HepG2 (cell line): ENCODE results near the gene OR6X1. TPM values are rescaled to one million over a fixed set of nuclear protein-coding genes. Genes with fewer than 3 reads are reported as not detected.

ENCODE experiments used
- ATAC-seq: fragments of 200-7000 bp; cut with Tn5 transposase; 3 replicates; pipeline ENCODE4 v1.9.1; 2020; ENCODE audit warnings: mild to moderate bottlenecking, moderate library complexity
- BruUV-seq: library from RNA; stranded (reverse); fragments of 400-500 nt; replicated peaks from 2 replicates; lab custom pipeline; 2021; lab: Mats Ljungman, UMichigan
- CTCF ChIA-PET: fragments of 300-600 bp; formaldehyde crosslinking; extraction: SDS; loops from one replicate; lab custom pipeline; 2021; ENCODE audit warnings: low total read pairs, inconsistent platforms, low intra/inter-chr PET ratio; lab: Yijun Ruan, JAX
- POLR2A ChIA-PET: fragments of 350-600 bp; sonication (Branson Sonifier 250); formaldehyde crosslinking; loops from one replicate; lab custom pipeline; 2020; ENCODE audit warnings: antibody characterized with exemption, inconsistent platforms; lab: Yijun Ruan, JAX
- DNase-seq: peaks from one replicate; pipeline ENCODE4 v3.0.0-alpha.2; 2015; ENCODE audit warnings: low spot score
- FAIRE-seq: peaks from 3 replicates; lab custom pipeline; 2011; peaks lifted over from hg19 to GRCh38; lab: Jason Lieb, UNC
- H2AFZ ChIP-seq: one replicate; pipeline ENCODE4 v1.6.1; 2011; ENCODE audit warnings: low read length, inconsistent platforms
- H3K27ac ChIP-seq: fragments of 300-600 bp; 3 replicates; pipeline ENCODE4 v1.8.0; 2011; ENCODE audit warnings: mixed run types, mild to moderate bottlenecking, mixed read lengths, low read length, inconsistent platforms; ENCODE audit not compliant: insufficient read depth; ENCODE audit errors: extremely low read length
- H3K27me3 ChIP-seq, 2 experiments: fragments of 200-600 bp in 1 of 2; 2 replicates in 1 of 2; 3 replicates in 1 of 2; pipeline versions ENCODE4 v1.6.0 to v1.8.0; 2011; ENCODE audit warnings: low read length in 2 of 2, mild to moderate bottlenecking in 2 of 2, moderate library complexity in 2 of 2, inconsistent platforms in 1 of 2; ENCODE audit not compliant: insufficient read depth in 2 of 2, control insufficient read depth in 1 of 2
- H3K36me3 ChIP-seq, 2 experiments: fragments of 200-600 bp in 1 of 2; replicated peaks in 1 of 2; 2 replicates in 1 of 2; 3 replicates in 1 of 2; pipeline versions ENCODE4 v1.5.1 to v1.8.0; 2011; ENCODE audit warnings: low read length in 2 of 2, inconsistent platforms in 1 of 2; ENCODE audit not compliant: insufficient read depth in 2 of 2, control insufficient read depth in 1 of 2
- H3K4me1 ChIP-seq: 2 replicates; pipeline ENCODE4 v1.5.1; 2012; ENCODE audit warnings: low read length, inconsistent platforms; ENCODE audit not compliant: insufficient read depth
- H3K4me2 ChIP-seq: 2 replicates; pipeline ENCODE4 v1.6.0; 2011; ENCODE audit warnings: low read depth, low read length, inconsistent platforms
- H3K4me3 ChIP-seq, 3 experiments: fragments of 200-600 bp in 1 of 3; sonication (generic), shearing (Covaris generic) in 1 of 3; replicated peaks in 1 of 3; 2 replicates each; pipeline ENCODE4 v1.5.1; 2011 to 2016; ENCODE audit warnings: low read length in 3 of 3, inconsistent platforms in 2 of 3, low read depth in 2 of 3, mild to moderate bottlenecking in 2 of 3, control low read depth in 1 of 3, mixed read lengths in 1 of 3; ENCODE audit not compliant: insufficient read depth in 1 of 3
- H3K79me2 ChIP-seq: one replicate; pipeline ENCODE4 v1.6.1; 2011; ENCODE audit warnings: low read length, inconsistent platforms; ENCODE audit not compliant: insufficient read depth
- H3K9ac ChIP-seq: 2 replicates; pipeline ENCODE4 v1.6.0; 2011; ENCODE audit warnings: mild to moderate bottlenecking, low read depth, low read length, inconsistent platforms; ENCODE audit not compliant: insufficient read depth
- H3K9me3 ChIP-seq: 2 replicates; pipeline ENCODE4 v1.5.1; 2012; ENCODE audit warnings: mild to moderate bottlenecking, low read length
- H4K20me1 ChIP-seq: 2 replicates; pipeline ENCODE4 v1.6.0; 2011; ENCODE audit warnings: inconsistent platforms, mild to moderate bottlenecking, low read length, moderate library complexity; ENCODE audit not compliant: insufficient read depth
- ARNT2 ChIP-seq: sonication (generic); formaldehyde crosslinking; IDR thresholded peaks from 2 replicates; pipeline ENCODE4 v1.8.0; 2022; ENCODE audit warnings: mild to moderate bottlenecking, low read depth, missing genetic modification reagents, moderate library complexity
- BCLAF1 ChIP-seq: fragments of 450-650 bp; IDR thresholded peaks from 2 replicates; pipeline ENCODE4 v1.6.1; 2017; ENCODE audit warnings: mild to moderate bottlenecking
- KDM2A ChIP-seq: sonication (generic); formaldehyde crosslinking; IDR thresholded peaks from 2 replicates; pipeline ENCODE4 v1.4.0; 2020; ENCODE audit warnings: low read depth, missing genetic modification reagents, borderline replicate concordance
- PAF1 ChIP-seq: IDR thresholded peaks from 2 replicates; pipeline ENCODE4 v1.6.1; 2016; ENCODE audit warnings: missing genetic modification reagents, missing compliant biosample characterization
- PATZ1 ChIP-seq: sonication (generic); formaldehyde crosslinking; IDR thresholded peaks from 2 replicates; pipeline ENCODE4 v1.4.0; 2020; ENCODE audit warnings: missing genetic modification reagents
- SMAD3 ChIP-seq: sonication (generic); formaldehyde crosslinking; IDR thresholded peaks from 2 replicates; pipeline ENCODE4 v1.4.0; 2020; ENCODE audit warnings: missing genetic modification reagents
- SRSF1 ChIP-seq: fragments of 200-400 bp; formaldehyde crosslinking; optimal IDR thresholded peaks from 2 replicates; pipeline ENCODE3; 2017; ENCODE audit warnings: mild to moderate bottlenecking, low read depth, low read length, moderate library complexity
- TEAD3 ChIP-seq: optimal IDR thresholded peaks from 2 replicates; pipeline ENCODE3; 2016; ENCODE audit warnings: borderline replicate concordance
- USF2 ChIP-seq, 2 experiments: sonication (generic) in 1 of 2; formaldehyde crosslinking in 1 of 2; IDR thresholded peaks; 2 replicates each; pipeline versions ENCODE4 v1.5.1 to v1.6.1; 2011 to 2020; ENCODE audit warnings: borderline replicate concordance in 1 of 2, low read depth in 1 of 2, low read length in 1 of 2, mild to moderate bottlenecking in 1 of 2, missing genetic modification reagents in 1 of 2, moderate library complexity in 1 of 2
- ZNF24 ChIP-seq: fragments of 450-650 bp; IDR thresholded peaks from 2 replicates; pipeline ENCODE4 v1.6.1; 2017; ENCODE audit warnings: antibody characterized with exemption, mild to moderate bottlenecking
- ZNF547 ChIP-seq: sonication (generic); formaldehyde crosslinking; IDR thresholded peaks from 2 replicates; pipeline ENCODE4 v1.5.1; 2020; ENCODE audit warnings: mild to moderate bottlenecking, missing genetic modification reagents
- ZNF761 ChIP-seq: sonication (generic); formaldehyde crosslinking; conservative IDR thresholded peaks from 2 replicates; pipeline ENCODE4 v1.4.0; 2020; ENCODE audit warnings: mild to moderate bottlenecking, missing genetic modification reagents
- ZNF768 ChIP-seq: sonication (generic); formaldehyde crosslinking; IDR thresholded peaks from 2 replicates; pipeline ENCODE4 v1.4.0; 2020; ENCODE audit warnings: missing genetic modification reagents
- ZNF788 ChIP-seq: sonication (generic); formaldehyde crosslinking; IDR thresholded peaks from 2 replicates; pipeline ENCODE4 v1.5.0; 2020; ENCODE audit warnings: mild to moderate bottlenecking, missing genetic modification reagents, borderline replicate concordance
- ZNF878 ChIP-seq: sonication (generic); formaldehyde crosslinking; IDR thresholded peaks from 2 replicates; pipeline ENCODE4 v1.8.1; 2023; ENCODE audit warnings: mild to moderate bottlenecking, missing genetic modification reagents, moderate library complexity
- ZSCAN9 ChIP-seq: IDR thresholded peaks from 2 replicates; pipeline ENCODE4 v1.6.1; 2016; ENCODE audit warnings: borderline replicate concordance
- WGBS: methylation state at CpG from one replicate; pipeline ENCODE4 v1.1.6; 2017; ENCODE audit warnings: low lambda C conversion rate; 5-methylcytosine and 5-hydroxymethylcytosine counted together
- in situ Hi-C: cut with HindIII; loops from 2 replicates; pipeline ENCODE4 v1.10.0; 2017; ENCODE audit warnings: low pct_unique_long_range_greater_than_20kb; ENCODE audit not compliant: extremely low pct_ligation_motif_present
- intact Hi-C: fragments of 100-400 bp; cut with micrococcal nuclease; formaldehyde crosslinking; loops from one replicate; pipeline ENCODE4 v1.10.0; 2022; ENCODE audit not compliant: unreplicated experiment
- polyA plus RNA-seq, 8 experiments: library from polyadenylated mRNA; depleted of rRNA in 3 of 8; stranded (reverse) in 7 of 8; unstranded in 1 of 8; fragments of >200 nt; fragmentation: Illumina TruSeq in 4 of 8; extraction: Trizol in 4 of 8; gene quantifications; 2 replicates each; pipeline versions ENCODE4 v1.2.1 to v1.2.3, GENCODE V29; 2011 to 2016; ENCODE audit warnings: low read depth in 4 of 8, missing spikeins in 1 of 8, mixed read lengths in 1 of 8; ENCODE audit not compliant: insufficient read depth in 1 of 8
- total RNA-seq, 5 experiments: library from RNA; depleted of rRNA; stranded (reverse); fragments of >200 nt; fragmentation: Illumina TruSeq; extraction: Trizol; gene quantifications; 2 replicates each; pipeline ENCODE4 v1.2.3, GENCODE V29; 2016; ENCODE audit warnings: low read depth in 1 of 5

Gene OR6X1
- total and polyA plus RNA-seq, 2 of the 13 experiments (the other 11 are each of a cell fraction or from before 2014, with no cell fraction given) = not detected

GRCh38 chr11:123741159-123742030, 12.9 kb downstream of the OR6X1 start, which contains the start of gene ZNF202:
Gene ZNF202, minus strand, starts transcription at chr11:123741660. Its CDS starts 10,772 bp downstream, at chr11:123730888.
- Histone ChIP-seq H3K4me1 (peaks cover 23% of the 10 kb centered on the region), H2AFZ (peak within 1 kb of the TSS; percentile 90), H3K79me2 (peaks cover 31% of the 10 kb centered on the region), H3K4me3 (peak within 1 kb of the TSS; percentile 90 to 91 (median 90)), H3K27me3 (peaks cover 0 to 3% of the 10 kb centered on the region in 2 experiments; a peak in 1 of 5 replicates), H3K9me3 (no peaks in the 10 kb centered on the region), H3K36me3 (peaks cover 1 to 14% of the 10 kb centered on the region in 2 experiments; a peak in 3 of 5 replicates), H3K27ac (peak within 1 kb of the TSS; percentile 80), H3K9ac (peak within 1 kb of the TSS; percentile 89), H3K4me2 (peak within 1 kb of the TSS; percentile 81), H4K20me1 (no peaks in the 10 kb centered on the region)
- CTCF ChIA-PET = no interaction called here
- 0% methylated on average over 15 of the region's 67 CpGs for WGBS
- FAIRE-seq = no peak
- peak; percentile 97 for ATAC-seq
- POLR2A ChIA-PET = no interaction called here
- BruUV-seq = TSS peak; percentile 51
- peak; percentile 79 for DNase-seq
- in situ Hi-C loops (no loop called here), intact Hi-C loops (loop anchor here (5.0 kb wide), 1 partner anchor 1001 kb away; no protein-coding TSS in a partner anchor)
- TF ChIP-seq ARNT2 (CRISPR knock-in tag) = peak; percentile 70; the same call in 1 of the 2 replicates
- peak; percentile 68 for TF ChIP-seq USF2 (IDR thresholded peaks at IDR 0.05; ENCODE audit: low read depth, low read length)
- peak; percentile 87; the same call in 1 of the 2 replicates for TF ChIP-seq USF2 (CRISPR knock-in tag; IDR thresholded peaks at IDR 0.05; ENCODE audit: borderline replicate concordance)
- peak; percentile 52; the same call in 1 of the 2 replicates for TF ChIP-seq PATZ1
- TF ChIP-seq ZNF24 = no peak
- TF ChIP-seq ZSCAN9 (CRISPR knock-in tag) = peak; percentile 67; the same call in 1 of the 2 replicates
- TF ChIP-seq ZNF878 (CRISPR knock-in tag) = peak; percentile 73; the same call in 1 of the 2 replicates
- no peak for TF ChIP-seq TEAD3 (CRISPR knock-in tag)
- peak; percentile 5 for TF ChIP-seq SRSF1
- no peak for TF ChIP-seq SMAD3
- TF ChIP-seq ZNF547 (CRISPR knock-in tag) = 0 out of 2 replicates have a peak, but pooled peaks have one; percentile 54
- peak; percentile 65; the same call in 1 of the 2 replicates for TF ChIP-seq ZNF788 (CRISPR knock-in tag)
- TF ChIP-seq KDM2A (CRISPR knock-in tag) = peak; percentile 95
- no peak for TF ChIP-seq BCLAF1
- no peak for TF ChIP-seq PAF1
- 0 out of 2 replicates have a peak, but pooled peaks have one; percentile 10 for TF ChIP-seq ZNF768 (CRISPR knock-in tag)
- 0 out of 2 replicates have a peak, but pooled peaks have one; percentile 54 for TF ChIP-seq ZNF761 (CRISPR knock-in tag)
